ENCODE measurements around the gene KLHL8.
A peak's percentile ranks its signal among the peaks of the same experiment; 100 is the strongest.

KLHL8 gene

DNA sequence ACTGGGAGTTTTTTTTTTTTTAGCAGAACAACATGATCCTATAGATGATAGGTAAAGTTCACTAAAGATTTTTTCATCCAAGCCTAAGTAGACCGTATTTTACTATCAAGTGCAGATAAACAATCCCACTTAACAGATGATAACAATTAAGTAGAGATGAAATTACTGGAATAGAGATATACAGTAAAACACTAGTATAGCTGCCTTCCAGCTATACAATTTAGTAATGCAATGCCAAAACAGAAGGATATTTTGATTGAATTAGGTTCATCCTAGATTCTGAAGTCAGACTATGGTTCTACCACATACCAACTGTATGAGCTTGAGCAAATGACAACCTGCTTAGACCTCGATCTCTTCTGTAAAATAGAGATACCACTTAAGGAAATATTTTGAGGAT, 24.3 kb downstream of the KLHL8 start:
- FAIRE-seq (peak; percentile 16), DNase-seq (ENCODE audit: insufficient read length, low spot score) (no peak)
- TF ChIP-seq, protein P1, sequence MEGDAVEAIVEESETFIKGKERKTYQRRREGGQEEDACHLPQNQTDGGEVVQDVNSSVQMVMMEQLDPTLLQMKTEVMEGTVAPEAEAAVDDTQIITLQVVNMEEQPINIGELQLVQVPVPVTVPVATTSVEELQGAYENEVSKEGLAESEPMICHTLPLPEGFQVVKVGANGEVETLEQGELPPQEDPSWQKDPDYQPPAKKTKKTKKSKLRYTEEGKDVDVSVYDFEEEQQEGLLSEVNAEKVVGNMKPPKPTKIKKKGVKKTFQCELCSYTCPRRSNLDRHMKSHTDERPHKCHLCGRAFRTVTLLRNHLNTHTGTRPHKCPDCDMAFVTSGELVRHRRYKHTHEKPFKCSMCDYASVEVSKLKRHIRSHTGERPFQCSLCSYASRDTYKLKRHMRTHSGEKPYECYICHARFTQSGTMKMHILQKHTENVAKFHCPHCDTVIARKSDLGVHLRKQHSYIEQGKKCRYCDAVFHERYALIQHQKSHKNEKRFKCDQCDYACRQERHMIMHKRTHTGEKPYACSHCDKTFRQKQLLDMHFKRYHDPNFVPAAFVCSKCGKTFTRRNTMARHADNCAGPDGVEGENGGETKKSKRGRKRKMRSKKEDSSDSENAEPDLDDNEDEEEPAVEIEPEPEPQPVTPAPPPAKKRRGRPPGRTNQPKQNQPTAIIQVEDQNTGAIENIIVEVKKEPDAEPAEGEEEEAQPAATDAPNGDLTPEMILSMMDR (IDR thresholded peaks at IDR 0.05; ENCODE audit: insufficient read depth, missing control alignments): no peak

DNA sequence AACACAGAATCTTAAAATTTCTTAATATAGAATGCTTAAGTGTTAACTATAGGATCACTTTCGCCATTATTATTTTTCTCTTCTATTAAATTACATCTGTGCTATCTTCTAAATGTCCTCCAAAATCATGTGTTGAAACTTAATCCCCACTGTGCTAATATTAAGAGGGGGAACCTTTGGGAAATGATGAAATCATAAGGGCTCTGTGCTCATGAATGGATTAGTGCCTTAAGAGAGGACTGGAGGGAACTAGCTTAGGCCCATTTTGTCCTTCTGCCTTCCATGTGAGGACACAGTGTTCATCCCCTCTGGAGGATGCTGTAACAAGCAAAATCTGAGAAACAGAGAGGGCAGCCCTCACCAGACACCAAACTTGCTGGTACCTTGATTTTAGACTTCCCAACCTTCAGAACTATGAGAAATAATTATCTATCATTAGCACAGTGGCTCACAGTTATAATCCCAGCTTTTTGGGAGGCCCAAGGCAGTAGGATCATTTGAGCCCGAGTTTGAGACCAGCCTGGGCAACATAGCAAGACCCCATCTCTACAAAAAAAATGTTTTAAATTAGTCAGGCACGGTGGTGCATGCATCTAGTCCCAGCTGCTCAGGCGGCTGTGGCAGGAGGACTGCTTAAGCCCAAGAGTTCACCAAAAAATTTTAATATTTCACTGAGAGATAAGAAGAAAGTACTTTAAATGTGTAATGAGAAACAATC, 26.3 kb downstream of the KLHL8 start:
- DNase-seq (ENCODE audit: insufficient read length, low spot score) (no peak), FAIRE-seq (no peak)
- TF ChIP-seq, protein P1 (IDR thresholded peaks at IDR 0.05; ENCODE audit: insufficient read depth, missing control alignments): no peak

DNA sequence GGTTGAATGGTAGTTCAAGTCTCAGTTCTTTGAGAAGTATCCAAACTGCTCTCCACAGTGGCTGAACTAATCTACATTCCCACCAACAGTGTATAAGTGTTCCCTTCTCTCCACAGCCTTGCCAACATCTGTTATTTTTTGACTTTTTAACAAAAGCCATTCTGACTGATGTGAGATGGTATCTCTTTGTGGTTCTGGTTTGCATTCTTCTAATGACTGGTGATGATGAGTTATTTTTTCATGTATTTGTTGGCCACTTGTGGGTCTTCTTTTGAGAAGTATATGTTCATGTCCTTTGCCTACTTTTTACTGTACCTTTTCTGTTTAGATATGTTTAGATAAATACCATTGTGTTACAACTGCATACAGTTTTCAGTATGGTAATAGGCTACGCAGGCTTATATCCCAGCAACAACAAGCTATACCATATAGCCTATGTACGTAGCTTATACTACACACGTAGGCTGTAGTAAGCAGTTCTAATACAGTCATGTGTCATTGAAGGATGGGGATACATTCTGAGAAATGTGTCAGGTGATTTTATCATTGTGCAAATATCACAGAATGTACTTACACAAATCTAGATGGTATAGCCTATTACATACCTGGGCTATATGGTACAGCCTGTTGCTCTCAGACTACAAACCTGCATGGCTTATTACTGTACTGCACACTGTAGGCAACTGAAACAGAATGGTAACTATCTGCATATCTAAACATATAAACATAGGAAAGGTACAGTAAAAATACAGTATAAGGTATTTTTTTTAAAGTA, 28.1 kb downstream of the KLHL8 start:
- peak; percentile 6 for FAIRE-seq
- TF ChIP-seq, protein P1 (IDR thresholded peaks at IDR 0.05; ENCODE audit: insufficient read depth, missing control alignments): no peak
- no peak for DNase-seq (ENCODE audit: insufficient read length, low spot score)

DNA sequence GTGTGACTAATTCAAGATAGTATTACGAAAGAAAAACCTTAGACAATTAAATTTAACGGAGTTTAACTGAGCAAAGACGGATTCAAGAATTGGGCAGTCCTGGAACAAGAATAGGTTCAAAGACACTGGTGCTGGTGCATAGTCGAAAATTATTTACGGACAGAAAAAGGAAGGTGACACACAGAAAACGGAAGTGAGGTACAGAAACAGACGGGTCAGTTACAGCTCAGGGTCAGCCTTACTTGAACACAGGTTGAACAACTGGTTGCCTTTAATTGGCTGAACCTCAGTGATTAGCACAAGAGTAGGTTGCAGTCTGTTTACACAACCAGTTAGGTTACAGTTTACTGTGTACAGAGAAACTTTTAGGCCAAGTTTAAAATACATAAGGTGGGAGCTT, 31.5 kb downstream of the KLHL8 start:
- DNase-seq (ENCODE audit: insufficient read length, low spot score) (no peak), FAIRE-seq (no peak)

DNA sequence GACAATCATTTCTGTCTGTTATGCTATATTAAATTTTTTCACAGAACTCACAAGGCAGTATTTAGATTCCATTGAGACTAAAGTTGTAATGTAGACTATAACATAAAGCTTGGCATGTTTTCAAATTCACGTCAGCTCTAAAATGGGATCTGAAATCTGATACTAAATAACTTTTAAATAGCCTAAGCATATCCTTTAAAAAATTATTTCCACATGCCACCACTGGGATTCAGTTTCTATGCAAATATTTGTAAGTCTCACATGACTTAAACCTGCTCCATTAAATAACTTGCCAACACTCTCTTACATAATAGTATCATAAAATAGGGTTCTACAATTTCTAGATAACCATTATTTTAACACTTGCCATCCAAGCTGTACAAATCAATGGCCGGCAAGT, 32.4 kb downstream of the KLHL8 start:
- TF ChIP-seq, protein P1 (IDR thresholded peaks at IDR 0.05; ENCODE audit: insufficient read depth, missing control alignments): no peak
- FAIRE-seq: no peak
- DNase-seq (ENCODE audit: insufficient read length, low spot score): no peak

More for the DNA sequence above, 31.5 kb downstream of the KLHL8 start:
- TF ChIP-seq, protein P1 (IDR thresholded peaks at IDR 0.05; ENCODE audit: insufficient read depth, missing control alignments): no peak

DNA sequence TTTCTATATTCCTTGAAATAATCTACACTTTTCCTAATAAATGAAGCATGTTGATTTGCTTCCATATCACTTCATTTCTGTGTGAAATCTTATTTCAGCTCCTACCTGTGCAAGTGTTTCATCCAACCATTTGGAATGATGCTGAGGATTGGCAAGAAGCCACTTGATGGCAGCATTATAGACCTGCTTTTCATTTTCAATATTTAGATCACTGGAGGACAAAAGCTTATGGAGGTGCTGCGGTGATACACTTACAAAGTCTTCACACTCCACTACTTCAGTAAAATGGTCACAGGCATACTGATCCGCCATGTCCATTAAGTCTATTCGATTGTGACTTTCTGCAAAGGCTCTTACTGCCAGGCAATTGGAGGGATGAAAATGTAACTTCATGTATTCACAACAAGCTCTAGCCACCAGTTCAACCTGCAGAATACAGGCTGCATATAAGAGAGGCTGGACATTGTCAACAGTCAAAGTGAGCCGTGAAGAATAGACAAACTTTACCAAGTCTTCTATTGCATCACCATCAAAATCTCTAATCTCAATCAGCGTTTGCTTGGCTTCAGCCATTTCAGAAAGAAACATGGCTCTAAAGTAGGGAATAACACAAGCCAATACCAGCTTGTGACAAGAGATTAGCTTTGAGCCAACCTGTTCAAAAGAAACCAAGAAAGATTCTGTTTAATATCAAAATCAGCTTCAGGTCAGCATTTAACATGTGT, 35.1 kb downstream of the KLHL8 start:
- FAIRE-seq: peak; percentile 89
- no peak for DNase-seq (ENCODE audit: insufficient read length, low spot score)
- TF ChIP-seq, protein P1 (IDR thresholded peaks at IDR 0.05; ENCODE audit: insufficient read depth, missing control alignments): no peak
